Keratinocyte (primary cell): Measurements from ENCODE around the gene GUSB. TPM values are rescaled to one million over a fixed set of nuclear protein-coding genes. Genes with fewer than 3 reads are reported as not detected.
"Not testable (repeated sequence)": the region's sequence is repeated elsewhere in the genome, so short reads cannot be mapped to it uniquely, and the experiment has no call there.

Experiments used
- DNase-seq: peaks from one replicate; pipeline ENCODE4 v3.0.0-alpha.2; 2011; ENCODE audit warnings: low read depth, missing footprints, low spot score
- FAIRE-seq: peaks from 2 replicates; lab custom pipeline; 2011; peaks lifted over from hg19 to GRCh38; lab: Jason Lieb, UNC
- H2AFZ ChIP-seq: 2 replicates; pipeline ENCODE4 v1.6.0; 2012; ENCODE audit warnings: low read length, control low read depth, inconsistent platforms; ENCODE audit not compliant: control insufficient read depth
- H3K27ac ChIP-seq: 2 replicates; pipeline ENCODE4 v1.5.1; 2011; ENCODE audit warnings: low read length; ENCODE audit not compliant: control insufficient read depth, insufficient read depth
- H3K27me3 ChIP-seq: 3 replicates; pipeline ENCODE4 v1.6.0; 2011; ENCODE audit warnings: low read length; ENCODE audit not compliant: control insufficient read depth, insufficient read depth; ENCODE audit errors: extremely low read depth
- H3K36me3 ChIP-seq, 2 experiments: 2 replicates in 1 of 2; 3 replicates in 1 of 2; pipeline ENCODE4 v1.5.1; 2011; ENCODE audit warnings: low read length in 2 of 2, mild to moderate bottlenecking in 1 of 2; ENCODE audit not compliant: control insufficient read depth in 2 of 2, insufficient read depth in 2 of 2; ENCODE audit errors: extremely low read depth in 1 of 2
- H3K4me1 ChIP-seq: 3 replicates; pipeline ENCODE4 v1.5.1; 2011; ENCODE audit warnings: low read length; ENCODE audit not compliant: control insufficient read depth, insufficient read depth; ENCODE audit errors: extremely low read depth
- H3K4me2 ChIP-seq: 3 replicates; pipeline ENCODE4 v1.6.0; 2011; ENCODE audit warnings: low read depth, low read length; ENCODE audit not compliant: control insufficient read depth, insufficient read depth; ENCODE audit errors: extremely low read depth
- H3K4me3 ChIP-seq, 3 experiments: fragments of 200-600 bp in 1 of 3; sonication (generic) in 1 of 3; 2 replicates in 2 of 3; 3 replicates in 1 of 3; pipeline ENCODE4 v1.5.1; 2011 to 2016; ENCODE audit warnings: low read length in 3 of 3, mild to moderate bottlenecking in 3 of 3, control low read depth in 2 of 3, inconsistent platforms in 1 of 3, low read depth in 1 of 3, mixed read lengths in 1 of 3, mixed run types in 1 of 3, moderate library complexity in 1 of 3; ENCODE audit not compliant: control insufficient read depth in 2 of 3, insufficient read depth in 2 of 3; ENCODE audit errors: extremely low read depth in 1 of 3
- H3K79me2 ChIP-seq: 2 replicates; pipeline ENCODE4 v1.6.0; 2012; ENCODE audit warnings: low read length; ENCODE audit not compliant: control insufficient read depth, insufficient read depth
- H3K9ac ChIP-seq: 3 replicates; pipeline ENCODE4 v1.6.0; 2011; ENCODE audit warnings: low read length; ENCODE audit not compliant: control insufficient read depth, insufficient read depth; ENCODE audit errors: extremely low read depth
- H3K9me1 ChIP-seq: 3 replicates; pipeline ENCODE4 v1.6.0; 2011; ENCODE audit warnings: low read length; ENCODE audit not compliant: control insufficient read depth, insufficient read depth; ENCODE audit errors: extremely low read depth
- H3K9me3 ChIP-seq: 2 replicates; pipeline ENCODE4 v1.5.1; 2012; ENCODE audit warnings: low read depth, low read length; ENCODE audit not compliant: control insufficient read depth
- H4K20me1 ChIP-seq: 3 replicates; pipeline ENCODE4 v1.6.0; 2011; ENCODE audit warnings: low read length; ENCODE audit not compliant: control insufficient read depth, insufficient read depth; ENCODE audit errors: extremely low read depth
- EZH2 ChIP-seq: IDR thresholded peaks from one replicate; pipeline ENCODE4 v1.6.1; 2012; ENCODE audit warnings: inconsistent platforms, mild to moderate bottlenecking, low read length, moderate library complexity
- dilution Hi-C: fragments of 300-500 bp; cut with MboI; formaldehyde crosslinking; loops from one replicate; pipeline ENCODE4 v1.7.0; 2020; ENCODE audit warnings: low sequenced_read_pairs; ENCODE audit not compliant: extremely low pct_ligation_motif_present
- polyA plus RNA-seq, 5 experiments: library from polyadenylated mRNA; depleted of rRNA in 3 of 5; stranded (reverse) in 3 of 5; stranded (forward) in 1 of 5; unstranded in 1 of 5; fragments of >200 nt; gene quantifications; 1 replicate in 1 of 5; 2 replicates in 3 of 5; 3 replicates in 1 of 5; pipeline versions ENCODE4 v1.2.1 to v1.2.3, GENCODE V29; 2011 to 2012; ENCODE audit warnings: missing spikeins in 2 of 5, low read depth in 1 of 5, low replicate concordance in 1 of 5
- TF ChIP-seq, protein P1 (sequence below), 3 experiments: IDR thresholded peaks in 1 of 3; conservative IDR thresholded peaks in 1 of 3; optimal IDR thresholded peaks in 1 of 3; 2 replicates in 2 of 3; 3 replicates in 1 of 3; pipeline versions ENCODE3 to v1.5.1; 2011; ENCODE audit warnings: low read length in 3 of 3, mild to moderate bottlenecking in 3 of 3, moderate library complexity in 2 of 3, control low read depth in 1 of 3, inconsistent platforms in 1 of 3; ENCODE audit not compliant: insufficient read depth in 2 of 3; ENCODE audit errors: extremely low read depth in 1 of 3

Gene GUSB
- polyA plus RNA-seq, 1 donor (not counting 4 experiments of a cell fraction or from before 2014, with no cell fraction given) = 13.3 TPM

DNA sequence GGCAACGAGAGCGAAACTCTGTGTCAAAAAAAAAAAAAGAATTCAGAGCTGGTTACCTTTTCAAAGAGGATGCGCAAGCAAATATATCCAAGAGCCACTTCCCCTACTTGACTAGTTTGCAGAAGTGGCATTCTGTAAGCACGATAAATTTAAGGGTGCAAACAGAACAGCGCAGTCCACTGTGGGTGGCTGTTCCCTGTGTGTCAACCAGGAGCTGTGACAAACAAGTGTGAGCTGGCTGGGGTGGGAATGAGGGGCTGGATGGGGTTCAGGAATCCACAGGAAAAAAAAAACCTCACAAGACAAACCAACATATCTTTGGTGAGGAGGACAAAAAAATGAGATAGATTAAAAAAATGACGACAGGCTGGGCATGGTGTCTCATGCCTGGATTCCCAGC lies 15.9 kb downstream of the GUSB start:
- no peaks in the 10 kb centered on the region for H4K20me1 ChIP-seq
- no peaks in the 10 kb centered on the region for H3K27me3 ChIP-seq
- peaks cover 22% of the 10 kb centered on the region in 2 experiments for H3K36me3 ChIP-seq
- H3K9me3 ChIP-seq = no peaks in the 10 kb centered on the region
- no peaks in the 10 kb centered on the region for H3K4me1 ChIP-seq
- no peak overlapping the region for H3K4me3 ChIP-seq
- TF ChIP-seq, protein P1, sequence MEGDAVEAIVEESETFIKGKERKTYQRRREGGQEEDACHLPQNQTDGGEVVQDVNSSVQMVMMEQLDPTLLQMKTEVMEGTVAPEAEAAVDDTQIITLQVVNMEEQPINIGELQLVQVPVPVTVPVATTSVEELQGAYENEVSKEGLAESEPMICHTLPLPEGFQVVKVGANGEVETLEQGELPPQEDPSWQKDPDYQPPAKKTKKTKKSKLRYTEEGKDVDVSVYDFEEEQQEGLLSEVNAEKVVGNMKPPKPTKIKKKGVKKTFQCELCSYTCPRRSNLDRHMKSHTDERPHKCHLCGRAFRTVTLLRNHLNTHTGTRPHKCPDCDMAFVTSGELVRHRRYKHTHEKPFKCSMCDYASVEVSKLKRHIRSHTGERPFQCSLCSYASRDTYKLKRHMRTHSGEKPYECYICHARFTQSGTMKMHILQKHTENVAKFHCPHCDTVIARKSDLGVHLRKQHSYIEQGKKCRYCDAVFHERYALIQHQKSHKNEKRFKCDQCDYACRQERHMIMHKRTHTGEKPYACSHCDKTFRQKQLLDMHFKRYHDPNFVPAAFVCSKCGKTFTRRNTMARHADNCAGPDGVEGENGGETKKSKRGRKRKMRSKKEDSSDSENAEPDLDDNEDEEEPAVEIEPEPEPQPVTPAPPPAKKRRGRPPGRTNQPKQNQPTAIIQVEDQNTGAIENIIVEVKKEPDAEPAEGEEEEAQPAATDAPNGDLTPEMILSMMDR (optimal IDR thresholded peaks at IDR 0.05 in 1 of 3, IDR thresholded peaks at IDR 0.05 in 1 of 3, conservative IDR thresholded peaks at IDR 0.05 in 1 of 3; ENCODE audit: extremely low read depth in 1 of 3, insufficient read depth in 2 of 3, low read length in 3 of 3) = no peak
- no peak for TF ChIP-seq EZH2
- H3K9me1 ChIP-seq = no peaks in the 10 kb centered on the region
- FAIRE-seq (no peak), DNase-seq (no peak)
- H3K4me2 ChIP-seq = no peak overlapping the region
- H2AFZ ChIP-seq = no peak overlapping the region
- H3K79me2 ChIP-seq = no peaks in the 10 kb centered on the region
- no peak overlapping the region for H3K27ac ChIP-seq
- H3K9ac ChIP-seq = no peak overlapping the region
- dilution Hi-C loops = no loop called here

- H4K20me1 ChIP-seq, H3K9me3 ChIP-seq, H3K9me1 ChIP-seq, H3K9ac ChIP-seq, DNase-seq, H3K79me2 ChIP-seq, H3K4me2 ChIP-seq, dilution Hi-C loops, H3K4me1 ChIP-seq, H3K27ac ChIP-seq, H3K27me3 ChIP-seq, H2AFZ ChIP-seq, H3K4me3 ChIP-seq, FAIRE-seq: not testable (repeated sequence)
- peaks cover 22 to 25% of the 10 kb centered on the region in 2 experiments for H3K36me3 ChIP-seq
These were observed 17.3 kb downstream of the GUSB start for GRCh38 chr7:65964671-65965070.

DNA sequence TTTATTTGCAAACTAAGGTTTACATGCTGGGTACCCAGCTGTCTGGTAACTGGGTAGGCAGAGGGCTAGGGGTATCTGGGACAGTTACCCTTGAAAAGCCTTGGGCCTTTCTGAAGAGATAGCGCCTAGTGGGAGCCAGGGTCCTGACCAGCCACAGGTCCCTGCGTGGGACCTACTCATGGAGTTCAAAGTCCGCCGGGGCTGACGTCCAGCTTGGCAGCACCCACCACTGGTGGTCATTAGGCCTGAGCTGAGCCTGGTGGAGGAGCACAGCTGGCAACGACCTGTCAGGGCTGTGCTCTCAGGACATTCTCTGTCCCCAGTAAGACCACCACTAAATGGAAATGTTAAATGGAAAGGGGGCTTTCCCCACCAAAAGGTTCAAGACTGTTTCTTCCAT lies 20.0 kb downstream of the GUSB start:
- no peak overlapping the region for H2AFZ ChIP-seq
- no peaks in the 10 kb centered on the region for H3K9me1 ChIP-seq
- H3K9me3 ChIP-seq = no peaks in the 10 kb centered on the region
- no peaks in the 10 kb centered on the region for H3K27me3 ChIP-seq
- no peaks in the 10 kb centered on the region for H4K20me1 ChIP-seq
- H3K4me3 ChIP-seq = no peak overlapping the region
- no peaks in the 10 kb centered on the region for H3K4me1 ChIP-seq
- H3K9ac ChIP-seq = no peak overlapping the region
- FAIRE-seq (no peak), DNase-seq (no peak)
- H3K79me2 ChIP-seq = no peaks in the 10 kb centered on the region
- no peak overlapping the region for H3K27ac ChIP-seq
- dilution Hi-C loops = no loop called here
- H3K36me3 ChIP-seq = peaks cover 12 to 16% of the 10 kb centered on the region in 2 experiments
- TF ChIP-seq, protein P1 (optimal IDR thresholded peaks at IDR 0.05 in 1 of 3, IDR thresholded peaks at IDR 0.05 in 1 of 3, conservative IDR thresholded peaks at IDR 0.05 in 1 of 3; ENCODE audit: extremely low read depth in 1 of 3, insufficient read depth in 2 of 3, low read length in 3 of 3) = no peak
- TF ChIP-seq EZH2 = no peak
- H3K4me2 ChIP-seq = no peak overlapping the region
